Cardiac muscle cell (in vitro differentiated cells and primary cell): ENCODE data around the gene LRRC25. TPM values are rescaled to one million over a fixed set of nuclear protein-coding genes. Genes with fewer than 3 reads are reported as not detected.

Experiments used
- DNase-seq, 2 donors: peaks; one replicate each; pipeline versions ENCODE4 v3.0.0 to v3.0.0-alpha.2; 2010 to 2017; ENCODE audit warnings: low read depth in 1 of 2, low spot score in 1 of 2
- H3K27ac ChIP-seq: fragments of 200-600 bp; sonication (generic); 2 replicates; pipeline ENCODE4 v1.5.1; 2016
- H3K27me3 ChIP-seq: fragments of 200-600 bp; sonication (generic); 2 replicates; pipeline ENCODE4 v1.6.0; 2016; ENCODE audit warnings: control low read depth
- H3K36me3 ChIP-seq: fragments of 200-600 bp; sonication (generic); 2 replicates; pipeline ENCODE4 v1.5.1; 2016; ENCODE audit warnings: control low read depth
- H3K4me1 ChIP-seq: fragments of 200-600 bp; sonication (generic); 2 replicates; pipeline ENCODE4 v1.8.1; 2017; ENCODE audit warnings: low read depth, mild to moderate bottlenecking, mixed run types
- H3K4me3 ChIP-seq: fragments of 200-600 bp; sonication (generic); 2 replicates; pipeline ENCODE4 v1.5.1; 2016; ENCODE audit warnings: mild to moderate bottlenecking
- H3K9me3 ChIP-seq: fragments of 200-600 bp; sonication (generic); 2 replicates; pipeline ENCODE4 v1.5.1; 2017; ENCODE audit warnings: low read depth, mild to moderate bottlenecking, control low read depth
- CTCF ChIP-seq: IDR thresholded peaks from 2 replicates; pipeline ENCODE4 v1.5.1; 2012; ENCODE audit warnings: low read depth, mild to moderate bottlenecking, low read length
- polyA plus RNA-seq: library from polyadenylated mRNA; unstranded; fragments of >200 nt; fragmentation: Nextera tagmentation; extraction: Ambion mirVana; gene quantifications from 2 replicates; pipeline ENCODE4 v1.2.1, GENCODE V29; 2016
- total RNA-seq: library from RNA; depleted of rRNA; stranded (reverse); fragments of >200 nt; gene quantifications from 2 replicates; pipeline ENCODE4 v1.2.3, GENCODE V29; 2016

LRRC25 gene
- total and polyA plus RNA-seq, 2 experiments from 2014 or later, result not detected

GRCh38 chr19:18422530-18423191 lies 25.2 kb upstream of the LRRC25 start:
- no peaks in the 10 kb centered on the region for H3K36me3 ChIP-seq
- DNase-seq, result no peak
- no peak overlapping the region for H3K4me3 ChIP-seq
- peaks cover 18% of the 10 kb centered on the region for H3K4me1 ChIP-seq
- no peak overlapping the region for H3K27ac ChIP-seq
- TF ChIP-seq CTCF, result no peak
- H3K9me3 ChIP-seq, result no peaks in the 10 kb centered on the region
- no peaks in the 10 kb centered on the region for H3K27me3 ChIP-seq

- no peak overlapping the region for H3K4me3 ChIP-seq
- no peaks in the 10 kb centered on the region for H3K27me3 ChIP-seq
- no peaks in the 10 kb centered on the region for H3K36me3 ChIP-seq
- TF ChIP-seq CTCF, result no peak
- H3K27ac ChIP-seq, result no peak overlapping the region
- peaks cover 19% of the 10 kb centered on the region for H3K4me1 ChIP-seq
- no peak for DNase-seq
- no peaks in the 10 kb centered on the region for H3K9me3 ChIP-seq
These were observed 24.0 kb upstream of the LRRC25 start for GRCh38 chr19:18421371-18421959.

GRCh38 chr19:18420930-18421329 lies 23.5 kb upstream of the LRRC25 start:
- H3K4me1 ChIP-seq, result peaks cover 13% of the 10 kb centered on the region

GRCh38 chr19:18419699-18420460 lies 22.5 kb upstream of the LRRC25 start:
- no peak for TF ChIP-seq CTCF
- no peak for DNase-seq
- Histone ChIP-seq H3K27ac (peak overlapping the region; percentile 45), H3K9me3 (no peaks in the 10 kb centered on the region), H3K27me3 (no peaks in the 10 kb centered on the region), H3K36me3 (no peaks in the 10 kb centered on the region), H3K4me1 (peaks cover 12% of the 10 kb centered on the region), H3K4me3 (peak overlapping the region; percentile 43)

More at GRCh38 chr19:18420930-18421329, 23.5 kb upstream of the LRRC25 start:
- H3K27ac ChIP-seq, result no peak overlapping the region
- TF ChIP-seq CTCF, result no peak
- no peaks in the 10 kb centered on the region for H3K36me3 ChIP-seq
- no peak overlapping the region for H3K4me3 ChIP-seq
- no peaks in the 10 kb centered on the region for H3K27me3 ChIP-seq
- DNase-seq, result no peak
- H3K9me3 ChIP-seq, result no peaks in the 10 kb centered on the region

GRCh38 chr19:18419195-18419698 lies 21.8 kb upstream of the LRRC25 start, which contains the start of gene SSBP4:
Gene SSBP4 (plus strand): TSS chr19:18419398. CDS start chr19:18419649, 251 bp downstream.
- Histone ChIP-seq H3K4me1 (peaks cover 15% of the 10 kb centered on the region), H3K36me3 (no peaks in the 10 kb centered on the region), H3K27ac (peak within 1 kb of the TSS; percentile 45), H3K4me3 (peak within 1 kb of the TSS; percentile 43), H3K9me3 (no peaks in the 10 kb centered on the region), H3K27me3 (no peaks in the 10 kb centered on the region)
- no peak for TF ChIP-seq CTCF
- peak; percentile 83 to 90 for DNase-seq
